ENCODE results near the gene PACSIN1.

PACSIN1 gene

GRCh38 chr6:34564181-34564580 is 98.3 kb downstream of the PACSIN1 start:
- Histone ChIP-seq H3K27ac (ENCODE audit: low read length) (no peak overlapping the region), H3K27me3 (ENCODE audit: insufficient read depth, low read length) (no peaks in the 10 kb centered on the region), H3K4me1 (ENCODE audit: insufficient read depth, low read length) (no peaks in the 10 kb centered on the region; the same call in 1 of the 2 replicates), H3K9me3 (ENCODE audit: insufficient read depth, low read depth, low read length) (no peaks in the 10 kb centered on the region), H3K36me3 (ENCODE audit: insufficient read depth, low read depth, low read length) (no peaks in the 10 kb centered on the region), H3K9ac (ENCODE audit: low read depth, low read length) (no peak overlapping the region), H3K4me3 (ENCODE audit: low read length) (no peak overlapping the region)

- no peak overlapping the region for H3K4me3 ChIP-seq (ENCODE audit: low read length)
These were observed 99.9 kb downstream of the PACSIN1 start for GRCh38 chr6:34565722-34566137.

GRCh38 chr6:34566830-34567546 is 101.1 kb downstream of the PACSIN1 start:
- Histone ChIP-seq H3K4me3 (ENCODE audit: low read length) (no peak overlapping the region), H3K27me3 (ENCODE audit: insufficient read depth, low read length) (no peaks in the 10 kb centered on the region), H3K9ac (ENCODE audit: low read depth, low read length) (no peak overlapping the region), H3K4me1 (ENCODE audit: insufficient read depth, low read length) (no peaks in the 10 kb centered on the region), H3K27ac (ENCODE audit: low read length) (no peak overlapping the region), H3K36me3 (ENCODE audit: insufficient read depth, low read depth, low read length) (no peaks in the 10 kb centered on the region), H3K9me3 (ENCODE audit: insufficient read depth, low read depth, low read length) (no peaks in the 10 kb centered on the region)

More at GRCh38 chr6:34565722-34566137, 99.9 kb downstream of the PACSIN1 start:
- H3K9ac ChIP-seq (ENCODE audit: low read depth, low read length), result no peak overlapping the region
- H3K36me3 ChIP-seq (ENCODE audit: insufficient read depth, low read depth, low read length), result no peaks in the 10 kb centered on the region
- no peaks in the 10 kb centered on the region for H3K4me1 ChIP-seq (ENCODE audit: insufficient read depth, low read length)
- H3K9me3 ChIP-seq (ENCODE audit: insufficient read depth, low read depth, low read length), result no peaks in the 10 kb centered on the region
- no peaks in the 10 kb centered on the region for H3K27me3 ChIP-seq (ENCODE audit: insufficient read depth, low read length)
- no peak overlapping the region for H3K27ac ChIP-seq (ENCODE audit: low read length)

- Histone ChIP-seq H3K9ac (ENCODE audit: low read depth, low read length) (no peak overlapping the region), H3K4me3 (ENCODE audit: low read length) (no peak overlapping the region), H3K27me3 (ENCODE audit: insufficient read depth, low read length) (no peaks in the 10 kb centered on the region), H3K27ac (ENCODE audit: low read length) (no peak overlapping the region), H3K9me3 (ENCODE audit: insufficient read depth, low read depth, low read length) (no peaks in the 10 kb centered on the region), H3K4me1 (ENCODE audit: insufficient read depth, low read length) (no peaks in the 10 kb centered on the region), H3K36me3 (ENCODE audit: insufficient read depth, low read depth, low read length) (no peaks in the 10 kb centered on the region)
These were observed 102.7 kb downstream of the PACSIN1 start for GRCh38 chr6:34568341-34569201.

- Histone ChIP-seq H3K9me3 (ENCODE audit: insufficient read depth, low read depth, low read length) (no peaks in the 10 kb centered on the region), H3K9ac (ENCODE audit: low read depth, low read length) (no peak overlapping the region), H3K36me3 (ENCODE audit: insufficient read depth, low read depth, low read length) (no peaks in the 10 kb centered on the region), H3K27ac (ENCODE audit: low read length) (no peak overlapping the region), H3K4me1 (ENCODE audit: insufficient read depth, low read length) (no peaks in the 10 kb centered on the region), H3K27me3 (ENCODE audit: insufficient read depth, low read length) (no peaks in the 10 kb centered on the region), H3K4me3 (ENCODE audit: low read length) (no peak overlapping the region)
These were observed 103.6 kb downstream of the PACSIN1 start for GRCh38 chr6:34569361-34569973.

- Histone ChIP-seq H3K36me3 (ENCODE audit: insufficient read depth, low read depth, low read length) (no peaks in the 10 kb centered on the region), H3K27me3 (ENCODE audit: insufficient read depth, low read length) (no peaks in the 10 kb centered on the region), H3K9ac (ENCODE audit: low read depth, low read length) (no peak overlapping the region), H3K4me1 (ENCODE audit: insufficient read depth, low read length) (peaks cover 5% of the 10 kb centered on the region; the same call in 1 of the 2 replicates), H3K4me3 (ENCODE audit: low read length) (no peak overlapping the region), H3K27ac (ENCODE audit: low read length) (no peak overlapping the region), H3K9me3 (ENCODE audit: insufficient read depth, low read depth, low read length) (no peaks in the 10 kb centered on the region)
These were observed 104.4 kb downstream of the PACSIN1 start for GRCh38 chr6:34570066-34570833.

GRCh38 chr6:34571388-34571787 is 105.5 kb downstream of the PACSIN1 start:
- no peak overlapping the region for H3K9ac ChIP-seq (ENCODE audit: low read depth, low read length)
- H3K9me3 ChIP-seq (ENCODE audit: insufficient read depth, low read depth, low read length), result no peaks in the 10 kb centered on the region
- H3K36me3 ChIP-seq (ENCODE audit: insufficient read depth, low read depth, low read length), result no peaks in the 10 kb centered on the region
- H3K27me3 ChIP-seq (ENCODE audit: insufficient read depth, low read length), result no peaks in the 10 kb centered on the region
- H3K4me1 ChIP-seq (ENCODE audit: insufficient read depth, low read length), result peaks cover 7% of the 10 kb centered on the region; the same call in 1 of the 2 replicates
- H3K4me3 ChIP-seq (ENCODE audit: low read length), result no peak overlapping the region
- H3K27ac ChIP-seq (ENCODE audit: low read length), result no peak overlapping the region

- Histone ChIP-seq H3K4me1 (ENCODE audit: insufficient read depth, low read length) (peaks cover 7% of the 10 kb centered on the region; the same call in 1 of the 2 replicates), H3K9ac (ENCODE audit: low read depth, low read length) (no peak overlapping the region; the same call in 1 of the 2 replicates), H3K4me3 (ENCODE audit: low read length) (no peak overlapping the region), H3K9me3 (ENCODE audit: insufficient read depth, low read depth, low read length) (no peaks in the 10 kb centered on the region), H3K27ac (ENCODE audit: low read length) (no peak overlapping the region), H3K27me3 (ENCODE audit: insufficient read depth, low read length) (no peaks in the 10 kb centered on the region), H3K36me3 (ENCODE audit: insufficient read depth, low read depth, low read length) (no peaks in the 10 kb centered on the region)
These were observed 106.1 kb downstream of the PACSIN1 start for GRCh38 chr6:34572021-34572420.

- H3K4me1 ChIP-seq (ENCODE audit: insufficient read depth, low read length), result peaks cover 7% of the 10 kb centered on the region; the same call in 1 of the 2 replicates
- H3K27ac ChIP-seq (ENCODE audit: low read length), result no peak overlapping the region
- H3K9ac ChIP-seq (ENCODE audit: low read depth, low read length), result no peak overlapping the region
- no peaks in the 10 kb centered on the region for H3K27me3 ChIP-seq (ENCODE audit: insufficient read depth, low read length)
- no peaks in the 10 kb centered on the region for H3K36me3 ChIP-seq (ENCODE audit: insufficient read depth, low read depth, low read length)
- H3K4me3 ChIP-seq (ENCODE audit: low read length), result no peak overlapping the region
- H3K9me3 ChIP-seq (ENCODE audit: insufficient read depth, low read depth, low read length), result no peaks in the 10 kb centered on the region
These were observed 106.7 kb downstream of the PACSIN1 start for GRCh38 chr6:34572585-34572984.

GRCh38 chr6:34573567-34574183 is 107.8 kb downstream of the PACSIN1 start:
- Histone ChIP-seq H3K4me3 (ENCODE audit: low read length) (no peak overlapping the region), H3K9me3 (ENCODE audit: insufficient read depth, low read depth, low read length) (no peaks in the 10 kb centered on the region)

More at GRCh38 chr6:34573567-34574183, 107.8 kb downstream of the PACSIN1 start:
- Histone ChIP-seq H3K9ac (ENCODE audit: low read depth, low read length) (no peak overlapping the region), H3K27ac (ENCODE audit: low read length) (no peak overlapping the region), H3K27me3 (ENCODE audit: insufficient read depth, low read length) (no peaks in the 10 kb centered on the region), H3K36me3 (ENCODE audit: insufficient read depth, low read depth, low read length) (no peaks in the 10 kb centered on the region), H3K4me1 (ENCODE audit: insufficient read depth, low read length) (peaks cover 7% of the 10 kb centered on the region; the same call in 1 of the 2 replicates)

All from iPS-20b (cell line).